ENCODE data around the gene FOXK1.
"Not testable (repeated sequence)": the region's sequence is repeated elsewhere in the genome, so short reads cannot be mapped to it uniquely, and the experiment has no call there.

The FOXK1 gene

DNA sequence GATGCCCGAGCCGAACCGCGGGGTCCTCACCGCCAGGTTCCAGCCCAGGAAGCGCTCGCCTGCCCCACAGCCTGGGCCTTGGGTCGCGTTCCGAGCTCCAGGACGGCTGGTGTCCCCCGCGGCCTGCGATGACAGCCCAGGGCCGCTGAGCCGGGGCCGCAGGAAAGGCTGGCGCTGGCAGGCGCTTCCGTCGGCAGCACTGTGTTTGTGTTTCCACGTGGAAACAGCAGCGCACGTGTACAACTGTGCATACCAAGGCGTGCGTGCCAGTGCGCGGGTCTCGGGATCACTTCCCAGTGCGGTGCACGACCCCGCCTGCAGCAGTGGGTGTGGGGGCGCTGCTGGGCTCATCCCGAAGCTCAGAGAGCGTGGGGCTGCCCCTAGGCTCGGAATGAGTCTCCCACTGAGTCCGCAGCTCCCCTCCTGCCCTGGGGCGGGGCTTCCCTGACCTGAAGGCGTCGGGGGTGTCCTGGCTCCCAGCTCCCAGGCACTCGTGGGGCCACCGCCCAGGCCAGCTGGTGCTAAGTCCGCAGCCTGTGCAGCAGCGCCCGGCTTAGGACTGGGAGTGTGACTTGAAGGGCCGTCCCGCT, 110.5 kb downstream of the FOXK1 start:
- no peak for DNase-seq (ENCODE audit: low read depth, low spot score)

DNA sequence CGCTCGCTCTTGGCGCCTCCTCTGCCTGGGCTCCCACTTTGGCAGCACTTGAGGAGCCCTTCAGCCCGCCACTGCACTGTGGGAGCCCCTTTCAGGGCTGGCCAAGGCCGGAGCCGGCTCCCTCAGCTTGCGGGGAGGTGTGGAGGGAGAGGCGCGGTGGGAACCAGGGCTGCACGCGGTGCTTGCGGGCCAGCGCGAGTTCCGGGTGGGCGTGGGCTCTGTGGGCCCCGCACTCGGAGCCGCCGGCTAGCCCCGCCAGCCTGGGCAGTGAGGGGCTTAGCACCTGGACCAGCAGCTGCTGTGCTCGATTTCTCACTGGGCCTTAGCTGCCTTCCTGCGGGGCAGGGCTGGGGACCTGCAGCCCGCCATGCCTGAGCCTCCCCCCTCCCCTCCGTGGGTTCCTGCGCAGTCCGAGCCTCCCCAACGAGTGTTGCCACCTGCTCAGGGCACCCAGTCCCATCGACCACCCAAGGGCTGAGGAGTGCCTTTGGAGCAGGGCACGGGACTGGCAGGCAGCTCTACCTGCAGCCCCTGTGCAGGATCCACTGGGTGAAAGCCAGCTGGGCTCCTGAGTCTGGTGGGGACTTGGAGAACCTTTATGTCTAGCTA, 111.4 kb downstream of the FOXK1 start:
- not testable (repeated sequence) for H3K4me3 ChIP-seq (ENCODE audit: low read depth, low read length); DNase-seq (ENCODE audit: low read depth, low spot score)
- POLR2A ChIA-PET, result interaction anchor here (0.8 to 2.0 kb wide), 2 partner anchors 18 to 315 kb away, joined by 3 to 9 read pairs; partner anchors contain the start of gene AP5Z1
- CTCF ChIA-PET, result interaction anchor here (0.9 to 3.9 kb wide), 8 partner anchors 7 to 381 kb away, joined by 3 to 36 read pairs (median 11); partner anchors contain the start of genes AP5Z1 and RADIL

More for the DNA sequence above, 110.5 kb downstream of the FOXK1 start:
- POLR2A ChIA-PET, result interaction anchor here (1.2 to 2.0 kb wide), 2 partner anchors 14 to 17 kb away, joined by 4 to 9 read pairs; partner anchors contain the start of gene AP5Z1
- peak overlapping the region; percentile 33 for H3K4me3 ChIP-seq (ENCODE audit: low read depth, low read length)
- CTCF ChIA-PET, result interaction anchor here (0.7 to 3.9 kb wide), 14 partner anchors 8 to 671 kb away, joined by 3 to 36 read pairs (median 4); partner anchors contain the start of genes AP5Z1 and RADIL
- TF ChIP-seq, protein P1, sequence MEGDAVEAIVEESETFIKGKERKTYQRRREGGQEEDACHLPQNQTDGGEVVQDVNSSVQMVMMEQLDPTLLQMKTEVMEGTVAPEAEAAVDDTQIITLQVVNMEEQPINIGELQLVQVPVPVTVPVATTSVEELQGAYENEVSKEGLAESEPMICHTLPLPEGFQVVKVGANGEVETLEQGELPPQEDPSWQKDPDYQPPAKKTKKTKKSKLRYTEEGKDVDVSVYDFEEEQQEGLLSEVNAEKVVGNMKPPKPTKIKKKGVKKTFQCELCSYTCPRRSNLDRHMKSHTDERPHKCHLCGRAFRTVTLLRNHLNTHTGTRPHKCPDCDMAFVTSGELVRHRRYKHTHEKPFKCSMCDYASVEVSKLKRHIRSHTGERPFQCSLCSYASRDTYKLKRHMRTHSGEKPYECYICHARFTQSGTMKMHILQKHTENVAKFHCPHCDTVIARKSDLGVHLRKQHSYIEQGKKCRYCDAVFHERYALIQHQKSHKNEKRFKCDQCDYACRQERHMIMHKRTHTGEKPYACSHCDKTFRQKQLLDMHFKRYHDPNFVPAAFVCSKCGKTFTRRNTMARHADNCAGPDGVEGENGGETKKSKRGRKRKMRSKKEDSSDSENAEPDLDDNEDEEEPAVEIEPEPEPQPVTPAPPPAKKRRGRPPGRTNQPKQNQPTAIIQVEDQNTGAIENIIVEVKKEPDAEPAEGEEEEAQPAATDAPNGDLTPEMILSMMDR (IDR thresholded peaks at IDR 0.05; ENCODE audit: insufficient read depth, low read length, missing control alignments), result no peak

DNA sequence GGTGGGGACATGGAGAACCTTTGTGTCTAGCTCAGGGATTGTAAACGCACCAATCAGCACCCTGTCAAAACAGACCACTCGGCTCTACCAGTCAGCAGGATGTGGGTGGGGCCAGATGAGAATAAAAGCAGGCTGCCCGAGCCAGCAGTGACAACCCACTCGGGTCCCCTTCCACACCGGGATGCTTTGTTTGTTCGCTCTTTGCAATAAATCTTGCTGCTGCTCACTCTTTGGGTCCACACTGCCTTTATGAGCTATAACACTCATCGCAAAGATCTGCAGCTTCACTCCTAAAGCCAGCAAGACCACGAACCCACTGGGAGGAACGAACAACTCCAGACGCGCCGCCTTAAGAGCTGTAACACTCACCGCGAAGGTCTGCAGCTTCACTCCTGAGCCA, 112.1 kb downstream of the FOXK1 start:
- ChIA-PET CTCF (interaction anchor here (0.9 to 3.9 kb wide), 3 partner anchors 12 to 292 kb away, joined by 4 to 23 read pairs (median 15); no protein-coding TSS in a partner anchor), POLR2A (interaction anchor here (0.8 to 2.0 kb wide), 2 partner anchors 18 to 315 kb away, joined by 3 to 9 read pairs; partner anchors contain the start of gene AP5Z1)
- not testable (repeated sequence) for H3K4me3 ChIP-seq (ENCODE audit: low read depth, low read length); DNase-seq (ENCODE audit: low read depth, low spot score)

DNA sequence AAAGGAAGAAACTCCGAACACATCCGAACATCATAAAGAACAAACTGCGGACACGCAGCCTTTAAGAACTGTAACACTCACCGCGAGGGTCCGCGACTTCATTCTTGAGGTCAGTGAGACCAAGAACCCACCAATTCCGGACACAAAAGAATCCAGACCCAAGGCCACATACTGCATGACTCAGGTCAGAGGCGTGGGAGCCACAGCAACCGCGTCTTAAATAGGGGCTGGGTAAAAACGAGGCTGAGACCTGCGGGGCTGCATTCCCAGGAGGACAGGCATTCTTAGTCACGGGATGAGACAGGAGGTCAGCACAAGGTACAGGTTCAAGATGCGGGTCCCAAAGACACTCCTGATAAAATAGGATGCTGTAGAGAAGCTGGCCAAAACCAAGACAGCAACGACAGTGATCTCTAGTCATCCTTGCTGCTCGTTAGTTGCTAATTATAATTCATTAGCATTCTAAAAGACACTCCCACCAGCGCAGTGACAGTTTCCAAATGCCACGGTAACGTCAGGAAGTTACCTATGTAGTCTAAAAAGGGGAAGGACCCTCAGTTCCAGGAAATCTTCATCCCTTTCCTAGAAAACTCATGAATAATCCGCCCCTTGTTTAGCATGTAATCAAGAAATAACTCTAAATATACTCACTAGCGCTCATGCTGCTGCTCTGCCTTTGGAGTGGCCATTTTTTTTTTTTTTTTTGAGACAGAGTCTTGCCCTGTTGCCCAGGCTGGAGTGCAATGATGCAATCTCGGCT, 112.7 kb downstream of the FOXK1 start:
- ChIA-PET CTCF (interaction anchor here (0.8 to 6.2 kb wide), 4 partner anchors 11 to 293 kb away, joined by 4 to 34 read pairs (median 10); partner anchors contain the start of gene RADIL), POLR2A (no interaction called here)
- no peak overlapping the region for H3K4me3 ChIP-seq (ENCODE audit: low read depth, low read length)
- DNase-seq (ENCODE audit: low read depth, low spot score), result no peak
- TF ChIP-seq, protein P1 (IDR thresholded peaks at IDR 0.05; ENCODE audit: insufficient read depth, low read length, missing control alignments), result no peak

DNA sequence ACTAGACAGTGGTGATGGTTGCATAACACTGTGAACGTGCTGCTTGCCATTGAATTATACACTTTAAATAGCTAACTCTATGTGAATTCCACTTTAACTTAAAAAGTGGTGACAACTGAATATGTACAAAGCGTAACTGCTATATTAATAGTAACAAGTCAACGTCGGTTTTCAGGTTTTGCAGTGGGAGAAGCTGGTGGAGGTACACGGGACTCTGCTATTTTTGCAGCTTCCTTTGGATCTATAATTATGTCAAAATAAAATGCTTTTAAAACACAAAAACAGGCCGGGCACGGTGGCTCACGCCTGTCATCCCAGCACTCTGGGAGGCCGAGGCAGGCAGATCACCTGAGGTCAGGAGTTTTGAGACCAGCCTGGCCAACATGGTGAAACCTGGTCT, 114.4 kb downstream of the FOXK1 start:
- ChIA-PET CTCF (interaction anchor here (0.8 to 6.5 kb wide), 8 partner anchors 9 to 289 kb away, joined by 3 to 81 read pairs (median 4); partner anchors contain the start of gene RADIL), POLR2A (no interaction called here)
- no peak for DNase-seq (ENCODE audit: low read depth, low spot score)
- TF ChIP-seq, protein P1 (IDR thresholded peaks at IDR 0.05; ENCODE audit: insufficient read depth, low read length, missing control alignments), result no peak
- no peak overlapping the region for H3K4me3 ChIP-seq (ENCODE audit: low read depth, low read length)

DNA sequence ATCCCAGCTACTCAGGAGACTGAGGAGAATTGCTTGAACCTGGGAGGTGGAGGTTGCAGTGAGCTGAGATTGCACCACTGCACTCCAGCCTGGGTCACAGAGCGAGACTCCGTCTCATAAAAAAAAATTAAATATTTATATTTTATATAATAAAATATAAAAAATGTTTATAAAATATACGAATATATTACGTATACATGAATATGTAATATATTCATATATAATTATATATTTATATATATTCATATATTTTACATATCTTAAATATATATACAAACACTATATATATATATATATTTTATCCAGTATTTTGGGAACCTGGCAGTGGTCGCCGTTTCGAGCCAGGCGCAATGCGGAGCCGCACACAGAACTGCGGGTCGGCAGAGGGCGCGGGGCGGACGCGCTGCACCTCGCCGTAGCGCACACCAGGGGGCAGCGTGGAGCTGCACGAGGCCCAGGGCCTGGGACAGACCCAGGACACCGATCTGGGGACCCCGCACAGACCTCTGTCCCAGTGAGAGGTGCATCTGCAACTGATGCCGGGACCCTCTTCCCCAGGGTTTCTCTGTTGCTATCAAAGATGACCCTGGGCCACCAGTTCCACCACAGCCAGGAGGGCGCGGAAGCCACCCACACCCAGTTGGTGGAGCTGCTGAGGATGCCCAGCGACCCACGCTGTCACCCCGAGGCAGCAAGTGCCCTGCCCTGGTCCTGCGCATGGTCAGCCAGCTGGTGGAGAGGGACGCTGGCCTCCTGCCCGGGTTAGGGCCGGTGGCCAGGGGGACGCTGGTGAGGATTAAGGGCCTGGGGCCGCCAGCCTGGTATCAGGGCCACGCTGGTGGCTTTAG, 116.0 kb downstream of the FOXK1 start:
- no peak for DNase-seq (ENCODE audit: low read depth, low spot score)
- TF ChIP-seq, protein P1 (IDR thresholded peaks at IDR 0.05; ENCODE audit: insufficient read depth, low read length, missing control alignments), result peak; percentile 99
- ChIA-PET CTCF (interaction anchor here (0.7 to 6.5 kb wide), 17 partner anchors 8 to 377 kb away, joined by 3 to 81 read pairs (median 4); partner anchors contain the start of gene RADIL), POLR2A (no interaction called here)
- H3K4me3 ChIP-seq (ENCODE audit: low read depth, low read length), result no peak overlapping the region

All from AG04449 (cell line).